K562 (cell line): ENCODE measurements around the gene HAPSTR1.

Experiments
- BRCA1 ChIP-seq, 2 experiments: fragments of 450-650 bp in 1 of 2; sonication (generic) in 1 of 2; formaldehyde crosslinking in 1 of 2; IDR thresholded peaks; 2 replicates each; pipeline versions ENCODE4 v1.5.0 to v1.6.1; 2017 to 2020; ENCODE audit warnings: mild to moderate bottlenecking in 1 of 2, missing genetic modification reagents in 1 of 2
- CBX5 ChIP-seq: IDR thresholded peaks from 2 replicates; pipeline ENCODE4 v1.6.1; 2014; ENCODE audit warnings: low read depth, borderline replicate concordance
- CCNT2 ChIP-seq: IDR thresholded peaks from 2 replicates; pipeline ENCODE4 v1.6.1; 2011; ENCODE audit warnings: borderline replicate concordance, low read depth, mild to moderate bottlenecking, moderate library complexity, mixed read lengths, low read length; ENCODE audit not compliant: insufficient read length; ENCODE audit errors: extremely low read depth
- CTCF ChIP-seq, 3 experiments: IDR thresholded peaks in 2 of 3; conservative IDR thresholded peaks in 1 of 3; 2 replicates each; pipeline ENCODE4 v1.5.1; 2011 to 2012; ENCODE audit warnings: low read length in 3 of 3, mild to moderate bottlenecking in 3 of 3, control low read depth in 2 of 3, improper control_type of control experiment in 1 of 3, inconsistent platforms in 1 of 3, low read depth in 1 of 3, mixed read lengths in 1 of 3, moderate library complexity in 1 of 3; ENCODE audit not compliant: insufficient read depth in 2 of 3
- EP300 ChIP-seq: IDR thresholded peaks from 2 replicates; pipeline ENCODE4 v1.6.1; 2012; ENCODE audit warnings: low read length, improper control_type of control experiment
- KDM1A ChIP-seq, 2 experiments: fragments of 450-650 bp; IDR thresholded peaks; 2 replicates each; pipeline ENCODE4 v1.6.1; 2016; ENCODE audit warnings: mild to moderate bottlenecking in 2 of 2
- NR3C1 ChIP-seq: sonication (generic); formaldehyde crosslinking; IDR thresholded peaks from 2 replicates; pipeline ENCODE4 v1.8.1; 2022; ENCODE audit warnings: missing genetic modification reagents
- SRSF7 ChIP-seq: fragments of 200-400 bp; formaldehyde crosslinking; optimal IDR thresholded peaks from 2 replicates; pipeline ENCODE3; 2017; ENCODE audit warnings: mild to moderate bottlenecking, low read depth, low read length
- TOE1 ChIP-seq, 2 experiments: fragments of 450-650 bp in 1 of 2; sonication (generic) in 1 of 2; formaldehyde crosslinking in 1 of 2; IDR thresholded peaks; 2 replicates each; pipeline versions ENCODE4 v1.7.1 to v1.8.0; 2016 to 2022; ENCODE audit warnings: borderline replicate concordance in 2 of 2, mild to moderate bottlenecking in 2 of 2, antibody characterized with exemption in 1 of 2, inconsistent platforms in 1 of 2, low read depth in 1 of 2, missing genetic modification reagents in 1 of 2, moderate library complexity in 1 of 2
- USF2 ChIP-seq: sonication (generic); formaldehyde crosslinking; IDR thresholded peaks from 2 replicates; pipeline ENCODE4 v1.5.0; 2020; ENCODE audit warnings: missing genetic modification reagents
- ZNF717 ChIP-seq: fragments of 250-450 bp; sonication (Bioruptor Pico); IDR thresholded peaks from 2 replicates; pipeline ENCODE4 v1.5.0; 2021

- TF ChIP-seq ZNF717 (CRISPR knock-in tag) (no peak), SRSF7 (no peak), NR3C1 (CRISPR knock-in tag) (no peak), KDM1A (IDR thresholded peaks at IDR 0.05) (no peak), CBX5 (no peak), USF2 (no peak), BRCA1 (IDR thresholded peaks at IDR 0.05) (no peak), BRCA1 (CRISPR knock-in tag; IDR thresholded peaks at IDR 0.05) (no peak), EP300 (no peak), CCNT2 (no peak), CTCF (IDR thresholded peaks at IDR 0.05 in 2 of 3, conservative IDR thresholded peaks at IDR 0.05 in 1 of 3; ENCODE audit: insufficient read depth in 2 of 3, low read depth in 1 of 3, low read length in 3 of 3) (no peak), TOE1 (IDR thresholded peaks at IDR 0.05; ENCODE audit: borderline replicate concordance) (no peak), TOE1 (CRISPR knock-in tag; IDR thresholded peaks at IDR 0.05; ENCODE audit: borderline replicate concordance, low read depth) (no peak)
These were observed 15.9 kb downstream of the HAPSTR1 start for GRCh38 chr16:9107025-9107970.
